DOHH2 (cell line): ENCODE data around the gene CENPP.

ENCODE experiments used
- H3F3A ChIP-seq: fragments of 200-600 bp; sonication (generic), shearing (Covaris generic); 2 replicates; pipeline ENCODE4 v1.6.0; 2016; ENCODE audit warnings: antibody characterized with exemption, mild to moderate bottlenecking; ENCODE audit not compliant: control insufficient read depth, insufficient read depth
- H3K27ac ChIP-seq: fragments of 200-600 bp; sonication (generic); 2 replicates; pipeline ENCODE4 v1.5.1; 2014; ENCODE audit warnings: low read depth, mild to moderate bottlenecking, low read length, moderate library complexity
- H3K27me3 ChIP-seq: fragments of 200-600 bp; sonication (generic); 2 replicates; pipeline ENCODE4 v1.6.1; 2014; ENCODE audit warnings: mild to moderate bottlenecking, low read length, mixed read lengths; ENCODE audit not compliant: control insufficient read depth
- H3K36me3 ChIP-seq: fragments of 200-600 bp; sonication (generic); 2 replicates; pipeline ENCODE4 v1.6.1; 2014; ENCODE audit warnings: mild to moderate bottlenecking, low read length, moderate library complexity, mixed read lengths; ENCODE audit not compliant: control insufficient read depth
- H3K4me1 ChIP-seq: fragments of 200-600 bp; sonication (generic); 2 replicates; pipeline ENCODE4 v1.6.1; 2014; ENCODE audit warnings: mild to moderate bottlenecking, low read length, mixed read lengths; ENCODE audit not compliant: control insufficient read depth
- H3K4me2 ChIP-seq: fragments of 200-600 bp; sonication (generic); 2 replicates; pipeline ENCODE4 v1.6.0; 2014; ENCODE audit warnings: mild to moderate bottlenecking, low read length, moderate library complexity
- H3K4me3 ChIP-seq: fragments of 200-600 bp; sonication (generic); 2 replicates; pipeline ENCODE4 v1.5.1; 2014; ENCODE audit warnings: mild to moderate bottlenecking, low read length, mixed read lengths
- H3K79me2 ChIP-seq: fragments of 200-600 bp; sonication (generic); 2 replicates; pipeline ENCODE4 v1.6.1; 2014; ENCODE audit warnings: mild to moderate bottlenecking, low read length, mixed read lengths; ENCODE audit not compliant: control insufficient read depth
- H3K9me2 ChIP-seq: fragments of 200-600 bp; sonication (generic); replicated peaks from 2 replicates; pipeline ENCODE4 v1.6.1; 2014; ENCODE audit warnings: mild to moderate bottlenecking, low read length, mixed read lengths; ENCODE audit not compliant: control insufficient read depth
- H3K9me3 ChIP-seq: fragments of 200-600 bp; sonication (generic); 2 replicates; pipeline ENCODE4 v1.6.1; 2014; ENCODE audit warnings: antibody characterized with exemption, low read length, mixed read lengths; ENCODE audit not compliant: control insufficient read depth, insufficient read depth
- H4K20me1 ChIP-seq: fragments of 200-600 bp; sonication (generic); 2 replicates; pipeline ENCODE4 v1.6.0; 2014; ENCODE audit warnings: low read depth, mild to moderate bottlenecking, antibody characterized with exemption, low read length, moderate library complexity; ENCODE audit not compliant: control insufficient read depth, insufficient read depth
- CTCF ChIP-seq: fragments of 200-600 bp; sonication (generic); IDR thresholded peaks from one replicate; pipeline ENCODE4 v1.5.1; 2014; ENCODE audit warnings: antibody characterized with exemption, mild to moderate bottlenecking, low read depth, low read length; ENCODE audit not compliant: poor library complexity, severe bottlenecking
- EZH2phosphoT487 ChIP-seq: fragments of 200-600 bp; sonication (generic); IDR thresholded peaks from 2 replicates; pipeline ENCODE4 v1.6.1; 2017; ENCODE audit warnings: borderline replicate concordance, mild to moderate bottlenecking, antibody characterized with exemption, low read length, moderate library complexity, mixed read lengths

Gene CENPP

DNA sequence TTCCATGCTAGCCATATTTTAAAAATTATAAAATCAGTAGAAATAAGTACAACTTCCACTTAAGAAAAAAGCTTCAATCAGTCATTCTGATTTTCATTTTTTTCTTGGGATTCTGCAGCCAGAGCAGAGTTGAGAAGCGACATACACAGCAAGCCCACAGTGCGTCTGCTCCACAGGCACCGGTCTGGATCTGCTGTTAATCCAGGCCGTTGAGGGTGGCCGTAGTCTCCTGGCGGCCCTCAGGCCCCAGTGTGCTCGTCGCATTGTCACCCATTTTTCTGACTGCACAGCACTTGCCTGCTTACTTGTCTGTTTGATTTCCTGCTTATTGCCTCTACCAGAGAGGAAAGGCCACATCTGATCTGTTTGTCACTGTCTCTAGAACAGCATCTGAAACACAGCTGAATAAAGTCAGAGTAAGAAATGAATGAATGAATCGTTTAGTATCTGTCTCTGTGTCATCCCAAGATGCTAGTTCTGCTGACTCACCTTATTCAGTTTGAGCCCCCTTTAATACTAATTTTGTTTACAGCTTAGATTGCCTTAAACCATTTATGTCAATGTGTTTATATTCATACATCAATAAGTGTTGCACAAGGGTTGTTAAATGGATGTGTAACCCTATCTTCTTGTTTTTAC is 168.1 kb downstream of the CENPP start:
- H3K9me2 ChIP-seq, result no peaks in the 10 kb centered on the region
- H3K4me1 ChIP-seq, result no peaks in the 10 kb centered on the region
- H3K36me3 ChIP-seq, result no peaks in the 10 kb centered on the region
- H4K20me1 ChIP-seq, result no peaks in the 10 kb centered on the region
- no peak overlapping the region for H3K4me2 ChIP-seq
- no peak overlapping the region for H3K4me3 ChIP-seq
- TF ChIP-seq EZH2phosphoT487 (no peak), CTCF (no peak)
- H3K27ac ChIP-seq, result no peak overlapping the region
- no peaks in the 10 kb centered on the region for H3F3A ChIP-seq
- no peaks in the 10 kb centered on the region for H3K79me2 ChIP-seq
- H3K9me3 ChIP-seq, result no peaks in the 10 kb centered on the region
- no peaks in the 10 kb centered on the region for H3K27me3 ChIP-seq

- Histone ChIP-seq H3K9me3 (no peaks in the 10 kb centered on the region), H3K36me3 (no peaks in the 10 kb centered on the region), H3K4me3 (no peak overlapping the region), H3K27ac (no peak overlapping the region), H4K20me1 (no peaks in the 10 kb centered on the region), H3K9me2 (no peaks in the 10 kb centered on the region), H3K27me3 (no peaks in the 10 kb centered on the region), H3K79me2 (no peaks in the 10 kb centered on the region), H3F3A (no peaks in the 10 kb centered on the region), H3K4me2 (no peak overlapping the region), H3K4me1 (no peaks in the 10 kb centered on the region)
- TF ChIP-seq EZH2phosphoT487, result no peak
- no peak for TF ChIP-seq CTCF
Observed at GRCh38 chr9:92494856-92495255, 169.1 kb downstream of the CENPP start.

- Histone ChIP-seq H3K27ac (no peak overlapping the region), H3K27me3 (no peaks in the 10 kb centered on the region), H3K9me3 (no peaks in the 10 kb centered on the region), H3F3A (no peaks in the 10 kb centered on the region), H3K4me1 (no peaks in the 10 kb centered on the region), H3K36me3 (no peaks in the 10 kb centered on the region), H3K4me3 (no peak overlapping the region), H3K4me2 (no peak overlapping the region), H3K9me2 (no peaks in the 10 kb centered on the region), H4K20me1 (no peaks in the 10 kb centered on the region), H3K79me2 (no peaks in the 10 kb centered on the region)
- TF ChIP-seq CTCF (no peak), EZH2phosphoT487 (no peak)
Observed at GRCh38 chr9:92496396-92497176, 170.8 kb downstream of the CENPP start.
